HCT116 (cell line): Measurements from ENCODE around the gene FAM167B. TPM values are rescaled to one million over a fixed set of nuclear protein-coding genes. Genes with fewer than 3 reads are reported as not detected.

ENCODE experiments used
- ATAC-seq: fragments of 200-7000 bp; cut with Tn5 transposase; 2 replicates; pipeline ENCODE4 v1.9.1; 2020; ENCODE audit warnings: mild to moderate bottlenecking, moderate library complexity
- BruUV-seq: library from RNA; stranded (reverse); fragments of 400-500 nt; replicated peaks from 2 replicates; lab custom pipeline; 2021; lab: Mats Ljungman, UMichigan
- CTCF ChIA-PET: fragments of 300-600 bp; sonication (Branson Sonifier 250); formaldehyde crosslinking; loops from one replicate; lab custom pipeline; 2021; ENCODE audit warnings: antibody characterized with exemption; lab: Charles Lee
- POLR2A ChIA-PET: fragments of 300-600, 350-600 bp; sonication (Branson Sonifier 250); formaldehyde crosslinking; loops from one replicate; lab custom pipeline; 2021; ENCODE audit warnings: antibody characterized with exemption; lab: Charles Lee
- RAD21 ChIA-PET, 2 experiments: fragments of 300-600 bp; sonication (Branson Sonifier 250); formaldehyde crosslinking; loops; one replicate each; lab custom pipeline; 2023; ENCODE audit warnings: low total read pairs in 2 of 2; ENCODE audit not compliant: uncharacterized antibody in 2 of 2, unreplicated experiment in 2 of 2, low non-redundant PET in 1 of 2; lab: Charles Lee
- DNase-seq: peaks from one replicate; pipeline ENCODE4 v3.0.0-alpha.2; 2010; ENCODE audit warnings: low read depth, low spot score
- H2AFZ ChIP-seq: fragments of 200-600 bp; shearing (Covaris generic), sonication (generic); 2 replicates; pipeline ENCODE4 v1.6.1; 2017; ENCODE audit warnings: low read depth, mixed run types, mixed read lengths, antibody characterized with exemption, low read length; ENCODE audit not compliant: poor library complexity, severe bottlenecking
- H3K27ac ChIP-seq: 2 replicates; pipeline ENCODE4 v1.5.1; 2012; ENCODE audit warnings: low read depth, low read length
- H3K27me3 ChIP-seq: fragments of 200-600 bp; sonication (generic); 2 replicates; pipeline ENCODE4 v1.6.1; 2016; ENCODE audit warnings: mixed run types, low read length, mixed read lengths; ENCODE audit not compliant: insufficient read depth
- H3K36me3 ChIP-seq, 2 experiments: fragments of 200-500 bp in 1 of 2; fragments of 200-600 bp in 1 of 2; sonication (Bioruptor generic) in 1 of 2; sonication (generic) in 1 of 2; 2 replicates each; pipeline versions ENCODE4 v1.5.1 to v1.6.1; 2014 to 2016; ENCODE audit warnings: low read length in 2 of 2, inconsistent platforms in 1 of 2, mixed read lengths in 1 of 2, mixed run types in 1 of 2; ENCODE audit not compliant: insufficient read depth in 2 of 2, control insufficient read depth in 1 of 2
- H3K4me1 ChIP-seq, 2 experiments: fragments of 200-600 bp in 1 of 2; sonication (generic) in 1 of 2; 2 replicates each; pipeline versions ENCODE4 v1.5.1 to v1.6.1; 2012 to 2017; ENCODE audit warnings: low read length in 2 of 2, inconsistent platforms in 1 of 2, mild to moderate bottlenecking in 1 of 2, mixed read lengths in 1 of 2, mixed run types in 1 of 2, moderate library complexity in 1 of 2; ENCODE audit not compliant: insufficient read depth in 2 of 2, control insufficient read depth in 1 of 2
- H3K4me2 ChIP-seq: fragments of 200-600 bp; sonication (generic); 2 replicates; pipeline ENCODE4 v1.6.1; 2017; ENCODE audit warnings: mixed run types, low read length, mixed read lengths
- H3K4me3 ChIP-seq, 2 experiments: fragments of 200-600 bp in 1 of 2; sonication (generic) in 1 of 2; replicated peaks in 1 of 2; 2 replicates each; pipeline ENCODE4 v1.5.1; 2011 to 2016; ENCODE audit warnings: low read length in 2 of 2, control low read depth in 1 of 2, low read depth in 1 of 2, mild to moderate bottlenecking in 1 of 2, mixed read lengths in 1 of 2, mixed run types in 1 of 2
- H3K79me2 ChIP-seq: fragments of 200-600 bp; sonication (generic); 2 replicates; pipeline ENCODE4 v1.6.1; 2017; ENCODE audit warnings: mild to moderate bottlenecking, mixed run types, low read length, moderate library complexity, mixed read lengths; ENCODE audit not compliant: insufficient read depth
- H3K9ac ChIP-seq: fragments of 200-600 bp; sonication (generic); 2 replicates; pipeline ENCODE4 v1.6.1; 2016; ENCODE audit warnings: low read length, mixed read lengths
- H3K9me2 ChIP-seq: fragments of 200-600 bp; sonication (generic), shearing (Covaris generic); 2 replicates; pipeline ENCODE4 v1.6.1; 2017; ENCODE audit warnings: mixed run types, mild to moderate bottlenecking, moderate library complexity; ENCODE audit not compliant: insufficient read depth
- H3K9me3 ChIP-seq, 2 experiments: fragments of 200-500 bp in 1 of 2; fragments of 200-600 bp in 1 of 2; sonication (Bioruptor generic) in 1 of 2; sonication (generic) in 1 of 2; 2 replicates each; pipeline ENCODE4 v1.6.1; 2014 to 2017; ENCODE audit warnings: low read length in 2 of 2, mixed read lengths in 2 of 2, inconsistent platforms in 1 of 2, low read depth in 1 of 2, mild to moderate bottlenecking in 1 of 2, mixed run types in 1 of 2, moderate library complexity in 1 of 2; ENCODE audit not compliant: control insufficient read depth in 1 of 2, insufficient read depth in 1 of 2
- H4K20me1 ChIP-seq: fragments of 200-600 bp; sonication (generic), shearing (Covaris generic); 2 replicates; pipeline ENCODE4 v1.6.1; 2017; ENCODE audit warnings: mixed run types, mild to moderate bottlenecking, moderate library complexity; ENCODE audit not compliant: insufficient read depth
- CBX3 ChIP-seq: IDR thresholded peaks from 2 replicates; pipeline ENCODE4 v1.6.1; 2012; ENCODE audit warnings: low read depth
- EGR1 ChIP-seq: IDR thresholded peaks from 2 replicates; pipeline ENCODE4 v1.6.1; 2012; ENCODE audit warnings: low read depth
- FOSL1 ChIP-seq: IDR thresholded peaks from 2 replicates; pipeline ENCODE4 v1.6.1; 2012; ENCODE audit warnings: low read depth
- JUND ChIP-seq: IDR thresholded peaks from 2 replicates; pipeline ENCODE4 v1.6.1; 2012
- POLR2A ChIP-seq: IDR thresholded peaks from 2 replicates; pipeline ENCODE4 v1.7.0; 2011; ENCODE audit warnings: borderline replicate concordance; ENCODE audit not compliant: insufficient read depth, insufficient read length; ENCODE audit errors: extremely low read depth
- POLR2AphosphoS5 ChIP-seq: IDR thresholded peaks from 2 replicates; pipeline ENCODE4 v1.6.1; 2011; ENCODE audit warnings: mild to moderate bottlenecking, low read depth, low read length, moderate library complexity
- RAD21 ChIP-seq: IDR thresholded peaks from 2 replicates; pipeline ENCODE4 v1.6.1; 2012; ENCODE audit warnings: low read depth, mild to moderate bottlenecking
- YY1 ChIP-seq: IDR thresholded peaks from 2 replicates; pipeline ENCODE4 v1.6.1; 2011; ENCODE audit warnings: low read length, low read depth, moderate library complexity, mild to moderate bottlenecking; ENCODE audit not compliant: insufficient replicate concordance; ENCODE audit errors: extremely low read depth
- ZFX ChIP-seq: fragments of 450-650 bp; IDR thresholded peaks from 2 replicates; pipeline ENCODE4 v1.6.1; 2017
- ZNF274 ChIP-seq: fragments of 200-500 bp; sonication (Bioruptor generic); IDR thresholded peaks from 2 replicates; pipeline ENCODE4 v1.6.1; 2014; ENCODE audit warnings: mild to moderate bottlenecking, low read depth, low read length, inconsistent platforms
- intact Hi-C: fragments of 100-400 bp; cut with micrococcal nuclease; formaldehyde crosslinking; loops from 2 replicates; pipeline ENCODE4 v1.10.0; 2022
- total RNA-seq: library from RNA; stranded (reverse); gene quantifications from one replicate; pipeline ENCODE4 v1.2.1, GENCODE V29; 2021; ENCODE audit not compliant: unreplicated experiment
- TF ChIP-seq, protein P1 (sequence below), 3 experiments: fragments of 200-600 bp in 1 of 3; sonication (generic) in 1 of 3; IDR thresholded peaks in 2 of 3; conservative IDR thresholded peaks in 1 of 3; 2 replicates each; pipeline ENCODE4 v1.5.1; 2012 to 2017; ENCODE audit warnings: low read depth in 2 of 3, low read length in 2 of 3, antibody characterized with exemption in 1 of 3, borderline replicate concordance in 1 of 3, control low read depth in 1 of 3, mild to moderate bottlenecking in 1 of 3, mixed read lengths in 1 of 3, mixed run types in 1 of 3, moderate library complexity in 1 of 3; ENCODE audit not compliant: insufficient read depth in 1 of 3
- TF ChIP-seq, protein P2 (sequence below): IDR thresholded peaks from 2 replicates; pipeline ENCODE4 v1.6.1; 2011; ENCODE audit warnings: mild to moderate bottlenecking, low read length, moderate library complexity; ENCODE audit not compliant: insufficient replicate concordance; ENCODE audit errors: extremely low read depth

Gene FAM167B
- total RNA-seq, 1 experiment from 2014 or later: 0.42 TPM

DNA sequence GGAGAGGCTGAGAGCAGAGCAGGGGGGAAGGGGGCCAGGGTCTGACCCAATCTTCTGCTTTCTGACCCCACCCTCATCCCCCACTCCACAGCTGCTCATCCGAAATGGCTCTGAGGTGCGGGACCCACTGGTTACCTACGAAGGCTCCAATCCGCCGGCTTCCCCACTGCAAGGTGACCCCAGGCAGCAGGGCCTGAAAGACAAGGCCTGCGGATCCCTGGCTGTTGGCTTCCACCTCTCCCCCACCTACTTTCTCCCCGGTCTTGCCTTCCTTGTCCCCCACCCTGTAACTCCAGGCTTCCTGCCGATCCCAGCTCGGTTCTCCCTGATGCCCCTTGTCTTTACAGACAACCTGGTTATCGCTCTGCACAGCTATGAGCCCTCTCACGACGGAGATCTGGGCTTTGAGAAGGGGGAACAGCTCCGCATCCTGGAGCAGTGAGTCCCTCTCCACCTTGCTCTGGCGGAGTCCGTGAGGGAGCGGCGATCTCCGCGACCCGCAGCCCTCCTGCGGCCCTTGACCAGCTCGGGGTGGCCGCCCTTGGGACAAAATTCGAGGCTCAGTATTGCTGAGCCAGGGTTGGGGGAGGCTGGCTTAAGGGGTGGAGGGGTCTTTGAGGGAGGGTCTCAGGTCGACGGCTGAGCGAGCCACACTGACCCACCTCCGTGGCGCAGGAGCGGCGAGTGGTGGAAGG is 27.8 kb downstream of the FAM167B start:
- RAD21 ChIA-PET: no interaction called here
- ATAC-seq (no peak), DNase-seq (no peak)
- H2AFZ ChIP-seq: no peak overlapping the region
- H3K79me2 ChIP-seq: no peaks in the 10 kb centered on the region
- H3K27me3 ChIP-seq: no peaks in the 10 kb centered on the region
- H3K4me2 ChIP-seq: no peak overlapping the region
- BruUV-seq: no TSS peak
- TF ChIP-seq EGR1 (no peak), JUND (no peak), CBX3 (no peak), POLR2A (no peak), YY1 (no peak)
- no peak overlapping the region for H3K27ac ChIP-seq
- no peaks in the 10 kb centered on the region for H3K9me2 ChIP-seq
- H4K20me1 ChIP-seq: no peaks in the 10 kb centered on the region
- no peaks in the 10 kb centered on the region for H3K9me3 ChIP-seq
- intact Hi-C loops: no loop called here
- no peaks in the 10 kb centered on the region for H3K36me3 ChIP-seq
- CTCF ChIA-PET: no interaction called here
- POLR2A ChIA-PET: no interaction called here
- no peak overlapping the region for H3K4me3 ChIP-seq
- H3K4me1 ChIP-seq: peaks cover 4 to 9% of the 10 kb centered on the region in 2 experiments; a peak in 2 of 4 replicates
- H3K9ac ChIP-seq: no peak overlapping the region

DNA sequence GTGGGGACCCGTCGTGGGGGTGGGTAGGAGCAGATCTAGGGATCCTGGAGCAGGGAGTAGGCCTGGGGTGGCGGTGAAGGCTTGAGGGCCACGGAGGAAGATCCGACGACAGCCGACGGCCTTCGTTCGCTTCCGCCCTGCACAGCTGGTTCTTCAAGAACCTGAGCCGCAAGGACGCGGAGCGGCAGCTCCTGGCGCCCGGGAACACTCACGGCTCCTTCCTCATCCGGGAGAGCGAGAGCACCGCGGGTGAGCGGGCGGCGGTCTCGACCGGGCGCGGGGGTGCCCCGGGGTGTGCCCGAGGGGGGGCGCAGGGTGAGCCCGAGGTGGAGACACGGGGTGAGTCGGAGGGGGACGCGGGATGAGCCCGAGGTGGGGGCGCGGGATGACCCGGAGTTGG is 28.4 kb downstream of the FAM167B start:
- Histone ChIP-seq H4K20me1 (no peaks in the 10 kb centered on the region), H3K9me3 (no peaks in the 10 kb centered on the region), H3K9ac (no peak overlapping the region), H3K4me2 (no peak overlapping the region), H3K27ac (no peak overlapping the region), H3K36me3 (no peaks in the 10 kb centered on the region), H3K27me3 (no peaks in the 10 kb centered on the region), H3K79me2 (no peaks in the 10 kb centered on the region), H3K4me3 (no peak overlapping the region), H3K9me2 (no peaks in the 10 kb centered on the region), H3K4me1 (peaks cover 4 to 9% of the 10 kb centered on the region in 2 experiments; a peak in 2 of 4 replicates), H2AFZ (no peak overlapping the region)
- ChIA-PET RAD21 (no interaction called here), POLR2A (no interaction called here), CTCF (no interaction called here)
- no peak for TF ChIP-seq RAD21
- TF ChIP-seq, protein P1, sequence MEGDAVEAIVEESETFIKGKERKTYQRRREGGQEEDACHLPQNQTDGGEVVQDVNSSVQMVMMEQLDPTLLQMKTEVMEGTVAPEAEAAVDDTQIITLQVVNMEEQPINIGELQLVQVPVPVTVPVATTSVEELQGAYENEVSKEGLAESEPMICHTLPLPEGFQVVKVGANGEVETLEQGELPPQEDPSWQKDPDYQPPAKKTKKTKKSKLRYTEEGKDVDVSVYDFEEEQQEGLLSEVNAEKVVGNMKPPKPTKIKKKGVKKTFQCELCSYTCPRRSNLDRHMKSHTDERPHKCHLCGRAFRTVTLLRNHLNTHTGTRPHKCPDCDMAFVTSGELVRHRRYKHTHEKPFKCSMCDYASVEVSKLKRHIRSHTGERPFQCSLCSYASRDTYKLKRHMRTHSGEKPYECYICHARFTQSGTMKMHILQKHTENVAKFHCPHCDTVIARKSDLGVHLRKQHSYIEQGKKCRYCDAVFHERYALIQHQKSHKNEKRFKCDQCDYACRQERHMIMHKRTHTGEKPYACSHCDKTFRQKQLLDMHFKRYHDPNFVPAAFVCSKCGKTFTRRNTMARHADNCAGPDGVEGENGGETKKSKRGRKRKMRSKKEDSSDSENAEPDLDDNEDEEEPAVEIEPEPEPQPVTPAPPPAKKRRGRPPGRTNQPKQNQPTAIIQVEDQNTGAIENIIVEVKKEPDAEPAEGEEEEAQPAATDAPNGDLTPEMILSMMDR (IDR thresholded peaks at IDR 0.05 in 2 of 3, conservative IDR thresholded peaks at IDR 0.05 in 1 of 3; ENCODE audit: borderline replicate concordance in 1 of 3, insufficient read depth in 1 of 3, low read depth in 2 of 3, low read length in 2 of 3): no peak
- TF ChIP-seq POLR2AphosphoS5: no peak
- TF ChIP-seq ZNF274: no peak
- TF ChIP-seq FOSL1: no peak
- TF ChIP-seq, protein P2, sequence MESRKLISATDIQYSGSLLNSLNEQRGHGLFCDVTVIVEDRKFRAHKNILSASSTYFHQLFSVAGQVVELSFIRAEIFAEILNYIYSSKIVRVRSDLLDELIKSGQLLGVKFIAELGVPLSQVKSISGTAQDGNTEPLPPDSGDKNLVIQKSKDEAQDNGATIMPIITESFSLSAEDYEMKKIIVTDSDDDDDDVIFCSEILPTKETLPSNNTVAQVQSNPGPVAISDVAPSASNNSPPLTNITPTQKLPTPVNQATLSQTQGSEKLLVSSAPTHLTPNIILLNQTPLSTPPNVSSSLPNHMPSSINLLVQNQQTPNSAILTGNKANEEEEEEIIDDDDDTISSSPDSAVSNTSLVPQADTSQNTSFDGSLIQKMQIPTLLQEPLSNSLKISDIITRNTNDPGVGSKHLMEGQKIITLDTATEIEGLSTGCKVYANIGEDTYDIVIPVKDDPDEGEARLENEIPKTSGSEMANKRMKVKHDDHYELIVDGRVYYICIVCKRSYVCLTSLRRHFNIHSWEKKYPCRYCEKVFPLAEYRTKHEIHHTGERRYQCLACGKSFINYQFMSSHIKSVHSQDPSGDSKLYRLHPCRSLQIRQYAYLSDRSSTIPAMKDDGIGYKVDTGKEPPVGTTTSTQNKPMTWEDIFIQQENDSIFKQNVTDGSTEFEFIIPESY: no peak
- TF ChIP-seq ZFX: no peak
- TF ChIP-seq EGR1: no peak
- intact Hi-C loops: no loop called here
- DNase-seq (no peak), ATAC-seq (no peak)
- BruUV-seq: no TSS peak
